HL-60/S4 (cell line): Measurements from ENCODE around the gene BMP8A.
"Not testable (repeated sequence)": the region's sequence is repeated elsewhere in the genome, so short reads cannot be mapped to it uniquely, and the experiment has no call there.

Experiments used
- in situ Hi-C: fragments of 300-500 bp; cut with MboI; formaldehyde crosslinking; loops from 2 replicates; pipeline ENCODE4 v1.14.3; 2022; ENCODE audit warnings: low sequenced_read_pairs

BMP8A gene

GRCh38 chr1:39481289-39481688, 10.1 kb upstream of the BMP8A start:
- in situ Hi-C loops, result no loop called here

- in situ Hi-C loops, result no loop called here
Measured at GRCh38 chr1:39483276-39483675, 8.2 kb upstream of the BMP8A start.

GRCh38 chr1:39484564-39484963, 6.9 kb upstream of the BMP8A start:
- in situ Hi-C loops, result no loop called here

GRCh38 chr1:39485046-39485803, 6.2 kb upstream of the BMP8A start:
- in situ Hi-C loops, result no loop called here

GRCh38 chr1:39488012-39488545, 3.4 kb upstream of the BMP8A start:
- in situ Hi-C loops, result no loop called here

GRCh38 chr1:39488793-39489566, 2.5 kb upstream of the BMP8A start:
- in situ Hi-C loops, result no loop called here

GRCh38 chr1:39489567-39490239, 1.7 kb upstream of the BMP8A start:
- in situ Hi-C loops, result no loop called here

GRCh38 chr1:39490596-39491145, 765 bp upstream of the BMP8A start:
- in situ Hi-C loops, result no loop called here

GRCh38 chr1:39492118-39493042, 944 bp downstream of the BMP8A start:
- in situ Hi-C loops, result not testable (repeated sequence)

- in situ Hi-C loops, result not testable (repeated sequence)
Measured at GRCh38 chr1:39493043-39493810, 1.8 kb downstream of the BMP8A start.

- in situ Hi-C loops, result no loop called here
Measured at GRCh38 chr1:39494671-39495410, 3.4 kb downstream of the BMP8A start.

- in situ Hi-C loops, result not testable (repeated sequence)
Measured at GRCh38 chr1:39496520-39496919, 5.1 kb downstream of the BMP8A start.

- in situ Hi-C loops, result no loop called here
Measured at GRCh38 chr1:39497585-39497984, 6.1 kb downstream of the BMP8A start.

GRCh38 chr1:39498096-39498710, 6.8 kb downstream of the BMP8A start:
- in situ Hi-C loops, result not testable (repeated sequence)

- in situ Hi-C loops, result not testable (repeated sequence)
Measured at GRCh38 chr1:39498821-39499220, 7.4 kb downstream of the BMP8A start.

- in situ Hi-C loops, result no loop called here
Measured at GRCh38 chr1:39499668-39500067, 8.2 kb downstream of the BMP8A start.

GRCh38 chr1:39500862-39501389, 9.5 kb downstream of the BMP8A start:
- in situ Hi-C loops, result no loop called here

- in situ Hi-C loops, result no loop called here
Measured at GRCh38 chr1:39501666-39502065, 10.2 kb downstream of the BMP8A start.
